ENCODE data around the gene THSD4. TPM values are rescaled to one million over a fixed set of nuclear protein-coding genes. Genes with fewer than 3 reads are reported as not detected.

THSD4 gene
- total RNA-seq, 1 experiment from 2014 or later, result 1.2 TPM

GRCh38 chr15:71541746-71542145 is 426.5 kb downstream of the THSD4 start:
- DNase-seq (ENCODE audit: low spot score), result no peak

- no peak for DNase-seq (ENCODE audit: low spot score)
Measured at GRCh38 chr15:71542836-71543235, 427.6 kb downstream of the THSD4 start.

DNA sequence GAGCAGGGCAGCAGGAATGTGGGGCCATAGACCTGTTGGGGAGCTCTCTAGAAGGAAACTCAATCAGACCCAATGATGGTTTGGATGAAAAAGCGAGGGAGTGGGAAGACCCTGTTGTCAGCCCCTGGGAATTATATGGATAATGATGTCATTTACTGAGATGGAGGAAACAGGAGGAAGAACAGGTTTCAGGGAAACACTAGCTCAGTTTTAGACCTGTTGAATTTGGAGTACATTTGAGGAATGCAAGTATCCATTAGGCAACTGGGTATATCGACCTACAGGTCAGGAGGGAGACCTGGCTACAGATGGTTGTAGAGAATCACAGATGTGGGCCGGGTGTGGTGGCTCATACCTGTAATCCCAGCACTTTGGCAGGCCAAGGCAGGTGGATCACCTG is 428.1 kb downstream of the THSD4 start:
- no peak for DNase-seq (ENCODE audit: low spot score)

DNA sequence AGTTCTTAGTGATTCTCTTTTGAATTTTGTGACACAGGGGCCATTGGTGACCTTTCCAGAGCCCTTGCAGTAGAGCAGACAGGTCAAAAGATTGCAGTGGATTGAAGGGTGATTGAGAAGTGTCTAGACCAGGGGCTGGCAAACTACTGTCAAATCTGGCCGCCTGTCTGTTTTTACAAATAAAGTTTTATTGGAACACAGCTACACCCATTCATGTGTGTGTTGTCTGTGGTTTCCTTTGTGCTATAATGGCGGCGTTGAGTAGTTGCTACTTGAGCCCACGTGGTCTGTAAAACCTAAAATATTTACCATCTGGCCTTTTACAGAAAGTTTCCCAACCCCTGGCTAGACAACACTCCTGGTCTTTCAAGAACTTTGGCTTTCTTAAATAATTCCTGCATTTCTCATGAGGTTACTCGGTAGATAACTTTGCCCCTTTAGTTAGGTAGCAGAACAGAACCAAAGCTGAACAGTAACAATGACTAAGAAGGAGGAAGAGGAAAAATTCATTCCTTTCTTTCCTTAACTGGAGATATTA is 430.0 kb downstream of the THSD4 start:
- DNase-seq (ENCODE audit: low spot score), result no peak

- DNase-seq (ENCODE audit: low spot score), result no peak
Measured at GRCh38 chr15:71545923-71546322, 430.7 kb downstream of the THSD4 start.

GRCh38 chr15:71547011-71547410 is 431.7 kb downstream of the THSD4 start:
- no peak for DNase-seq (ENCODE audit: low spot score)

DNA sequence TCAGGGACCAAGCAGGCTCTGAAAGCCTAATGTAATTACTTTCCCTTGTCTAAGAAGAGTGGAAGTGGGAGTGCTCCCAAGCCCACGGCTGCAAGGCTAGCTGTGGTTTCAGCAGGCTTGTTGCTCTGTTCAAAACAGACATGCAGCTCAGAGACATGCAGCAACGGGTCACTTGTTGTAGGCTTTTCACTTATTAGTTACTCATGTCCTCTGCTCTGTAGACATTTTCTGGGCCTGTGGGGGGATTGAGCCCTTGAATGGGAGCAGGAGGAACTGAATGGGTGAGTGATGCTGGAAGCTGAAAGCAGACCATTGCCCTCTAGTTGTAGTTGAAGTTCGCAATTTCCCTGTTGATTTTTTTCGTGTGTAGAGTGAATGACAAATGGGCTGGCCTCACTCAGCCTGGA is 433.1 kb downstream of the THSD4 start:
- DNase-seq (ENCODE audit: low spot score), result no peak

DNA sequence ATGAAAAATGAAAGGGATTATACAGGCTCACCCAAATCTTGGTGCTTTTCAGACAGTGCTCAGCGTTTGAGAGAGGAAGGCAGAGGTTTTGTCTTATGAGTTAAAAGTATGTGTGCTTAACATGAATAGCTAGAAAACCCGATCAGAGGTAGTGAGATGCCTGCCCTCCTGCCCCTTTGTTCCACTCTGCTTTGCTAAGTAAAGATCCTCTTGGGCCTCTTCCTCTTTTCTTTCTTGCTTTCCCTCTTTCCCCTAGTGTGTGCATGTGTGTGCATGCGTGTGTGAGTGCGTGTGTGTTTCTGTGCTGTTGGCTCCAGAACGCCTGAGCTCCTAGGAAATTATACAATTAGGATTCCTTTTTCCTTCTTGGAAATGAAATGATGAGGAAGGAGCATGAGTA is 433.8 kb downstream of the THSD4 start:
- DNase-seq (ENCODE audit: low spot score), result no peak

DNA sequence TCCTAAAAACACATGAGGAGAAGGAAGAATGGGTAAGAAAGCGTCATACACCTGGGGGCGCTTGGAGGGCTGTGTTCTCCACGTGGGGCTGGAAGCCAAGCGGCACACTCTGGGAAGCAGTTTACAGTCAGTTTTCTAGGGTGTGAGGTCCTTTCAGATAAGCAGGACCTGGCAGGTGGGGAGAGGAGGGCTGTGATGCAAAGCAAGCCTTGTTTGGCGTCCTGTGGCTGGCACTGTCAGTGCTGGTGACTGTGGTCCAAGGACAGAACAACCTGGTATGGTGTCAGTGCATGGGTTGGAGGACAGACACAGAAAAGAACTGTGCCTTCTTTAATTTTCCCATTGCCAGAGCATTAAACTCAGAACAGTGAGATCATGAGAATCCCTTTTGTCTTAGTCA is 434.4 kb downstream of the THSD4 start:
- DNase-seq (ENCODE audit: low spot score), result no peak

- DNase-seq (ENCODE audit: low spot score), result no peak
Measured at GRCh38 chr15:71551566-71551965, 436.3 kb downstream of the THSD4 start.

- DNase-seq (ENCODE audit: low spot score), result peak; percentile 85
Measured at GRCh38 chr15:71559098-71559497, 443.8 kb downstream of the THSD4 start.

DNA sequence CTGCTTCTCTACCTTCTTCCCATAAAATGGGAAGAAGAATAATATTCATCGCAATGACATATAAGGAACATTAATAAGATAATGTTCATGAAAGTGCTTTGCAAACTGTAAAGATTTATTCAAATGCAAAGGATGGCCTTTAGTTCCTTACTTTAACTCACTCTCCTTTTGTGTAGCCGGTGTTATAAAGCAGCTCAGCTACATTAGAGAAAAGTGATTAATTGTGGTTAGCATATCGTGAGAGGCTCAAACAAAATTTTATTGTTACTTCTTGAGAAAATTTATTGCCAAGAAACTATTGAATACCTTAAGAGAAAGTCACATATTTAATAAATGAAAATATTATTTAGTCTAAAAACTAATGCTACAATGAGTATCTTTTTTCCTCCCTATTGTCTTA is 444.3 kb downstream of the THSD4 start:
- no peak for DNase-seq (ENCODE audit: low spot score)

DNA sequence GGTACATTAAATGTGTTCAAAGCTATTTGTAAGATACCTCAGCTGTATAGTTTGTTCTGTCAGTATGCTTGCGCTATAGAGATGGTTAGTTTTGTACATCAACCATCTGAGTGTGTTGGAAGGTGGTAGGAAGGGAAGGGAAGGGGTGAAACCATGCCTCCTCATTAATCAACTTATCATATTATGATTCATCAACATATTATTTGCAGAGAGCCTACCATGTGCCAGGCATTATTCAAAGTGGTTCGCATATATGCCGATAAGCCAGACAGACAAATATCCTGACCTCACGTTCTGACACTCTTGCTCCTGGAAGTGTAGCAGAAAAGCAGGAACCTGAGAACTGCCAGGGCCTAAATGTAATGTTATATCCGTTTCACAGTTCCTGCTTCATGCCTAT is 447.0 kb downstream of the THSD4 start:
- no peak for DNase-seq (ENCODE audit: low spot score)

- DNase-seq (ENCODE audit: low spot score), result no peak
Measured at GRCh38 chr15:71564217-71564616, 448.9 kb downstream of the THSD4 start.

DNA sequence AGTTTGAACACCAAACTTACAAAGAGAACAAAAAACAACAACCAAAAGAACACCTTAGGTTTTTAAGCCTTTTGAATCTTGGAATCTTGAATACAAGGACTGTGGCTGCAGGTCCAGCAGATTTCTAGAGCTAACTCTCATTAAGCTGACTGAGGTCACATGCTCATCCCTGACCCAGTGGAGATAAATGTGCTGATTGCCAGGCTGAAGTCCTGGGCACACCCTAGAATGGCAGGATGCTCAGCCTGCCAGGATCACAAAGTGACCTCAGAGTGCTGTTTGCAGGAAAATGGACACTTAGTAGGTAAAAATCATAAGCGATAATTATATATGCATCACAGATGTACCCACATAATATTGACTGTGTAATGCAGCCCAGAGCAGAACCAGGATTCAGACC is 449.7 kb downstream of the THSD4 start:
- no peak for DNase-seq (ENCODE audit: low spot score)

- DNase-seq (ENCODE audit: low spot score), result no peak
Measured at GRCh38 chr15:71565631-71566160, 450.4 kb downstream of the THSD4 start.

DNA sequence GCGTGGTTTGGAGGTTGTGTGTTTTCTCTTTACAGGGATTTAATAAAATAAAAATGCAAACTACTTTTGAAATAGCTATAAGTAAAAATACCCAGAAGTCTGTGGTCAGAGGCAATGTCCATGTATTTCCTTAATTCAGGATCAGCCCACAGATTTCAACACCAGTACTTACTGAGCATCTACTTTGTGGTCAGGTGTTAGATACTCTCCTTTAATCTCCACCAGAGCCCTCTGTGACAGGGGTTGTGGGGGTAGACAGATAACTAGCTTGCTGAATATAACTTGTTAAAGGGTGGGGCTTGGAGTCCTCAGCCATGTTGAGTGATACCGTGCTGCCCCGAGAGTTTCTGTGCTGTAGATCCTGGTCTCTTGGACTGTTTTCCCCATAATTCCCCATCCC is 451.0 kb downstream of the THSD4 start:
- DNase-seq (ENCODE audit: low spot score), result no peak

GRCh38 chr15:71567173-71567572 is 451.9 kb downstream of the THSD4 start:
- no peak for DNase-seq (ENCODE audit: low spot score)

DNA sequence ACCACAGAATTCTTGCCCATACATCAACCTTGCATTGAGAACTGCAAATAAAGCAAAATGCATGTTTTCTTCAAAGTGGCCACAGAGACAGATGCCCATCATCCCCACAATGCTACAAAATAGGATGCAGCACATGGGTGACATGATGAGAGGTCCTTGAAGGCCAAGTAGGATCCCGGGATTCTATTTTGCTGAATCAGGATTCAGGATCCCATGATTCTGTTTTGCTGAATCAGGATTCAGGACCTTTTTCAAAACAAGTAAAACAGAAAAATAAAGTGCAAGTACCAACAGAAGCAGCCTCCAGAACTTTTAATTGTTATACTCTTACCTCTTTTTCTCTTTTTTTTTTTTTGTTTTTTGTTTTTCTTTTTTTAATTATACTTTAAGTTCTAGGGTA is 453.0 kb downstream of the THSD4 start:
- no peak for DNase-seq (ENCODE audit: low spot score)

DNA sequence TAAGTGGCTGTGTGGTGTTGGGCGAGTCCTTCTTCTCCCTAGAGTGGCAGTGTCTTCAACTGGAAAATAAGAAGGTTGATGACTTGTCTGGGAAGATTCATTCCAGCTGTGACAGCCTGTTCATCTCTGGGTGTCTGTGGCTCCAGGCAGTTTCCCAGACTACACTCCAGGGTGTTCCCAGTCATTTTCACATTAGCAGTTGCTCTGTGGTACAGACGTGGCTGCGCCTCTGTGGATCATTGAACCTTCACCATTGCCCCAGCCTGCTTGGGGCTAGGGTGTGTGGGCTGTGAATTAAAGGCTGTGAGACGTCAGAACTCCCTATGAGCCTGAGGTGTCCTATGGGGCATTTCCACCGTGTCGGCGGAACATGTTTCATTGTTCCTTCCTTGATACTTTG is 455.5 kb downstream of the THSD4 start:
- DNase-seq (ENCODE audit: low spot score), result no peak

GRCh38 chr15:71571641-71572040 is 456.4 kb downstream of the THSD4 start:
- DNase-seq (ENCODE audit: low spot score), result no peak

GRCh38 chr15:71572452-71573053 is 457.3 kb downstream of the THSD4 start:
- DNase-seq (ENCODE audit: low spot score), result no peak

DNA sequence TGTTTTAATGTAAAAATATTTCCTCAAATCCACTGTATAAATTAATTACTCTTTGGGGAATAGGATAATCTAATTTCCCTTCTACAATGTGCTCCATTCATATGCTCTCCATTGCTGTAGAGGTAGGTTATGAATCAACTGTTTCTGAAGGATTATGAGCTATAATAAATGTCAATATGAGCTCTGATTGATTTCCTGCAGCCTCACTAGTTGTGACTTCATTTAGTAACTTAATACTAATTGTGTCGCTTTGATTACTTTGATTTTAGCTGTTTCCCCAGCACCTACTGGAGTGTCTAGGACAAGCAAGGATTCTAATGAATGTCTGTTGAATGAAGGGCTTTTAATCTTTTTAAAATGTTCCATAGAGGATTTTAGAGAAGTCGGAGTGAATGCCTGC is 458.3 kb downstream of the THSD4 start:
- no peak for DNase-seq (ENCODE audit: low spot score)

DNA sequence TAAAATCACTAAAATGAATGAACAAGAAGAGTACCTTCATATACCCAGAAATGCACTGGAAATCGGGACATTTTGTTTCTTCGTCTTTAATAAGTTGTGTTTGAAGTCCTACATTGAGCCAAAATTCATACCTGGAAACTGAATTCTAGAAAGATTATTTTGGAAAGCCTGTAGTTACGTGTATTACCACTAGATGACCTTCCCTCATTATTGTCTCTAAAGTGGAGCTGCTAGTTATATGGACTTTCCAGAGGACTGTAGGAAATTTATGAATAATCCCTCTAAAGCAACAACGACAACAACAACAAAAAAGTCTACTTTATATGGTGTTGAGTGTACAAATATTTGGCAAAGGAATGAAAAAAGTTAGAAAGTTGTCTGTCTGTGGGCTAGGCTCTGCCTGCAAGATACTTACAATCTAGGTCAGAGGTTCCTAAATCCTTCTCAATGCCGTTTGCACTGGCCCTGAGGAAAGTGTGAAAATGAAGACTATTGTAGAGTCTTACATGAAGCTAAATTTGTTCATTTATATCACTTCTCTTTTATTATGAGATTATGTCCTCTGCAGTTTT is 460.3 kb downstream of the THSD4 start:
- DNase-seq (ENCODE audit: low spot score), result no peak

Measured in H4 (cell line).